Neural progenitor cell (in vitro differentiated cells): ENCODE measurements around the gene FOXN3. TPM values are rescaled to one million over a fixed set of nuclear protein-coding genes. Genes with fewer than 3 reads are reported as not detected.

Experiments
- DNase-seq: peaks from one replicate; pipeline ENCODE4 v3.0.0-alpha.2; 2016; ENCODE audit warnings: low spot score
- H2AFZ ChIP-seq: fragments of 200-600 bp; sonication (generic); replicated peaks from 2 replicates; pipeline ENCODE4 v1.6.1; 2016; ENCODE audit warnings: antibody characterized with exemption
- H3F3A ChIP-seq: fragments of 200-600 bp; sonication (generic); 2 replicates; pipeline ENCODE4 v1.6.1; 2016; ENCODE audit warnings: antibody characterized with exemption, low read depth
- H3K27ac ChIP-seq: fragments of 200-600 bp; sonication (generic); 2 replicates; pipeline ENCODE4 v1.5.1; 2016; ENCODE audit warnings: mild to moderate bottlenecking
- H3K27me3 ChIP-seq: fragments of 200-600 bp; sonication (generic); 2 replicates; pipeline ENCODE4 v1.6.1; 2016; ENCODE audit warnings: mild to moderate bottlenecking, moderate library complexity
- H3K36me3 ChIP-seq: fragments of 200-600 bp; sonication (generic); 2 replicates; pipeline ENCODE4 v1.5.1; 2016
- H3K4me1 ChIP-seq: fragments of 200-600 bp; sonication (generic); 2 replicates; pipeline ENCODE4 v1.6.1; 2016; ENCODE audit warnings: mixed run types
- H3K4me2 ChIP-seq: fragments of 200-600 bp; sonication (generic); 2 replicates; pipeline ENCODE4 v1.6.1; 2016
- H3K4me3 ChIP-seq: fragments of 200-600 bp; sonication (generic); 2 replicates; pipeline ENCODE4 v1.5.1; 2016
- H3K79me2 ChIP-seq: fragments of 200-600 bp; sonication (generic); 2 replicates; pipeline ENCODE4 v1.6.1; 2016; ENCODE audit warnings: low read depth
- H3K9ac ChIP-seq: fragments of 200-600 bp; sonication (generic); 2 replicates; pipeline ENCODE4 v1.6.1; 2016
- H3K9me3 ChIP-seq: fragments of 200-600 bp; sonication (generic); 2 replicates; pipeline ENCODE4 v1.5.1; 2016; ENCODE audit warnings: low read depth
- H4K20me1 ChIP-seq: fragments of 200-600 bp; sonication (generic); 2 replicates; pipeline ENCODE4 v1.6.1; 2016; ENCODE audit warnings: low read depth
- H3K27ac Mint-ChIP-seq: 3 replicates; pipeline ENCODE4 v1.8.0; 2021; ENCODE audit warnings: mixed read lengths
- H3K27me3 Mint-ChIP-seq: 2 replicates; pipeline ENCODE4 v1.8.0; 2022; ENCODE audit warnings: low read depth, mild to moderate bottlenecking, inconsistent platforms, moderate library complexity, mixed read lengths; ENCODE audit not compliant: insufficient read depth
- H3K36me3 Mint-ChIP-seq: 3 replicates; pipeline ENCODE4 v1.8.0; 2021; ENCODE audit warnings: mixed read lengths
- H3K4me1 Mint-ChIP-seq: 3 replicates; pipeline ENCODE4 v1.8.0; 2021; ENCODE audit warnings: mixed read lengths
- H3K4me3 Mint-ChIP-seq: 3 replicates; pipeline ENCODE4 v1.8.0; 2021; ENCODE audit warnings: mild to moderate bottlenecking, moderate library complexity, mixed read lengths
- H3K9me3 Mint-ChIP-seq: 3 replicates; pipeline ENCODE4 v1.8.0; 2020; ENCODE audit warnings: mixed read lengths
- CTCF ChIP-seq: fragments of 200-600 bp; sonication (generic); IDR thresholded peaks from 2 replicates; pipeline ENCODE4 v1.5.1; 2017; ENCODE audit warnings: antibody characterized with exemption, mild to moderate bottlenecking
- EZH2 ChIP-seq: fragments of 200-600 bp; sonication (generic); IDR thresholded peaks from 2 replicates; pipeline ENCODE4 v1.6.1; 2017; ENCODE audit warnings: antibody characterized with exemption, mild to moderate bottlenecking, moderate library complexity
- EZH2phosphoT487 ChIP-seq: fragments of 200-600 bp; sonication (generic); IDR thresholded peaks from 2 replicates; pipeline ENCODE4 v1.6.1; 2017; ENCODE audit warnings: antibody characterized with exemption
- total RNA-seq: library from RNA; depleted of rRNA; stranded (reverse); fragments of >200 nt; gene quantifications from 2 replicates; pipeline ENCODE4 v1.2.3, GENCODE V29; 2015; ENCODE audit warnings: low replicate concordance

Gene FOXN3
- total RNA-seq, 1 donor from 2014 or later = 39.5 TPM

- Mint-ChIP-seq H3K4me1 (no peaks in the 10 kb centered on the region), H3K9me3 (peaks cover 11% of the 10 kb centered on the region), H3K4me3 (no peak overlapping the region), H3K27ac (no peak overlapping the region), H3K27me3 (peaks cover 4% of the 10 kb centered on the region), H3K36me3 (peaks cover 1% of the 10 kb centered on the region)
- Histone ChIP-seq H3K9ac (no peak overlapping the region), H3K36me3 (no peaks in the 10 kb centered on the region), H4K20me1 (no peaks in the 10 kb centered on the region), H3K4me3 (no peak overlapping the region), H3K4me2 (no peak overlapping the region), H3F3A (no peaks in the 10 kb centered on the region), H3K79me2 (no peaks in the 10 kb centered on the region), H3K4me1 (no peaks in the 10 kb centered on the region), H3K9me3 (no peaks in the 10 kb centered on the region), H3K27me3 (no peaks in the 10 kb centered on the region), H2AFZ (no peak overlapping the region), H3K27ac (no peak overlapping the region)
- DNase-seq = no peak
- no peak for TF ChIP-seq EZH2
- TF ChIP-seq EZH2phosphoT487 = no peak
- no peak for TF ChIP-seq CTCF
Measured at GRCh38 chr14:89110110-89110509, 306.9 kb downstream of the FOXN3 start.

- H3K4me1 ChIP-seq = no peaks in the 10 kb centered on the region
- no peaks in the 10 kb centered on the region for H3K27me3 ChIP-seq
- no peak overlapping the region for H2AFZ ChIP-seq
- no peak for TF ChIP-seq EZH2phosphoT487
- no peak for TF ChIP-seq EZH2
- no peak for TF ChIP-seq CTCF
- no peaks in the 10 kb centered on the region for H3K36me3 ChIP-seq
- no peak overlapping the region for H3K27ac ChIP-seq
- no peak overlapping the region for H3K4me3 ChIP-seq
- H3K27ac Mint-ChIP-seq = no peak overlapping the region
- DNase-seq = no peak
- no peaks in the 10 kb centered on the region for H3K9me3 ChIP-seq
- peaks cover 1% of the 10 kb centered on the region for H3K36me3 Mint-ChIP-seq
- H3K9ac ChIP-seq = no peak overlapping the region
- H3K79me2 ChIP-seq = no peaks in the 10 kb centered on the region
- H3K4me1 Mint-ChIP-seq = no peaks in the 10 kb centered on the region
- peaks cover 14% of the 10 kb centered on the region for H3K9me3 Mint-ChIP-seq
- H3K27me3 Mint-ChIP-seq = peaks cover 4% of the 10 kb centered on the region
- H3K4me3 Mint-ChIP-seq = no peak overlapping the region
- no peaks in the 10 kb centered on the region for H3F3A ChIP-seq
- no peak overlapping the region for H3K4me2 ChIP-seq
- no peaks in the 10 kb centered on the region for H4K20me1 ChIP-seq
Measured at GRCh38 chr14:89108608-89109007, 308.4 kb downstream of the FOXN3 start.

- Histone ChIP-seq H3K4me1 (no peaks in the 10 kb centered on the region), H3K9ac (no peak overlapping the region)
- peaks cover 4% of the 10 kb centered on the region for H3K27me3 Mint-ChIP-seq
Measured at GRCh38 chr14:89107626-89108025, 309.4 kb downstream of the FOXN3 start.

More at GRCh38 chr14:89107626-89108025, 309.4 kb downstream of the FOXN3 start:
- Mint-ChIP-seq H3K9me3 (peaks cover 18% of the 10 kb centered on the region), H3K4me3 (no peak overlapping the region), H3K36me3 (peaks cover 1% of the 10 kb centered on the region), H3K27ac (no peak overlapping the region), H3K4me1 (no peaks in the 10 kb centered on the region)
- no peak for DNase-seq
- Histone ChIP-seq H3K9me3 (no peaks in the 10 kb centered on the region), H4K20me1 (no peaks in the 10 kb centered on the region), H3K36me3 (no peaks in the 10 kb centered on the region), H3K79me2 (no peaks in the 10 kb centered on the region), H3K4me3 (no peak overlapping the region), H3K27ac (no peak overlapping the region), H3F3A (no peaks in the 10 kb centered on the region), H2AFZ (no peak overlapping the region), H3K4me2 (no peak overlapping the region), H3K27me3 (no peaks in the 10 kb centered on the region)
- no peak for TF ChIP-seq CTCF
- TF ChIP-seq EZH2phosphoT487 = no peak
- TF ChIP-seq EZH2 = no peak
